ENCODE measurements around the gene TUBB3.

GRCh38 chr16:89969741-89970410, 46.7 kb downstream of the TUBB3 start:
- TF ChIP-seq POLR2A (IDR thresholded peaks at IDR 0.05), result no peak
- no peak for TF ChIP-seq CTCF (IDR thresholded peaks at IDR 0.05)

Data from thyroid gland (tissue), 4 donors.